Activated naive CD4-positive, alpha-beta T cell treated with anti-CD3 and anti-CD28 coated beads, Interleukin-2, amount 50 U/mL, for 24 hours (primary cell): ENCODE measurements around the gene PTPRM.

Experiments
- H3K27ac Mint-ChIP-seq: one replicate; pipeline ENCODE4 v1.8.0; 2021; ENCODE audit warnings: mild to moderate bottlenecking, mixed read lengths
- H3K27me3 Mint-ChIP-seq: one replicate; pipeline ENCODE4 v1.8.0; 2021; ENCODE audit warnings: mixed read lengths
- H3K36me3 Mint-ChIP-seq: one replicate; pipeline ENCODE4 v1.8.0; 2021; ENCODE audit warnings: mixed read lengths
- H3K4me1 Mint-ChIP-seq: one replicate; pipeline ENCODE4 v1.8.0; 2021; ENCODE audit warnings: mixed read lengths
- H3K4me3 Mint-ChIP-seq: one replicate; pipeline ENCODE4 v1.8.0; 2021; ENCODE audit warnings: mild to moderate bottlenecking, mixed read lengths
- H3K9me3 Mint-ChIP-seq: one replicate; pipeline ENCODE4 v1.8.0; 2021; ENCODE audit warnings: mixed read lengths

Gene PTPRM

DNA sequence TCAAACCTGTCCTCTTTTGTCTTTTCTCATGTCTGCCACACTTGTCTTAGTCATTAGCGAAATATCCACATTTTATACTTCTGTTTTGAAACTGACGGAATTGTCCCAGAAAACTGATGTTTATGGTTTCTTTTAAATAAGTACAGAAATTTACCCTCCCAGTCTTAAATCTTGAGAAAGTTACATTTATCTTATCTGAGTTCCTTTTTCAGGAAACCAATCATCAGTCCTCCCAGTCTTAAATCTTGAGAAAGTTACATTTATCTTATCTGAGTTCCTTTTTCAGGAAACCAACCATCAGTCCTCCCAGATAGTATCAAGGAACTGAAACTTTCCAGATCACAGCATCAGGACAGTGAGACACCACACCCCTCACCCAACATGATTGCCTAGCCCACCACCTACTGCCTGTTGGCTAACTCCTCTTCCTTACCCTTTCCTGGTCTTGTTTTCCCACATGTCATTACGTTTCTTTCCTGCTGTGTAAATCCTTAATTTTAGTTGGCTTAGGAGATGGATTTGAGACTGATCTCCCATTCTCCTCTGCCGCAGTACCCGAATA is 247.7 kb downstream of the PTPRM start:
- no peaks in the 10 kb centered on the region for H3K4me1 Mint-ChIP-seq
- no peak overlapping the region for H3K4me3 Mint-ChIP-seq
- H3K36me3 Mint-ChIP-seq = no peaks in the 10 kb centered on the region
- H3K9me3 Mint-ChIP-seq = no peaks in the 10 kb centered on the region
- H3K27ac Mint-ChIP-seq = no peak overlapping the region
- peaks cover 2% of the 10 kb centered on the region for H3K27me3 Mint-ChIP-seq

DNA sequence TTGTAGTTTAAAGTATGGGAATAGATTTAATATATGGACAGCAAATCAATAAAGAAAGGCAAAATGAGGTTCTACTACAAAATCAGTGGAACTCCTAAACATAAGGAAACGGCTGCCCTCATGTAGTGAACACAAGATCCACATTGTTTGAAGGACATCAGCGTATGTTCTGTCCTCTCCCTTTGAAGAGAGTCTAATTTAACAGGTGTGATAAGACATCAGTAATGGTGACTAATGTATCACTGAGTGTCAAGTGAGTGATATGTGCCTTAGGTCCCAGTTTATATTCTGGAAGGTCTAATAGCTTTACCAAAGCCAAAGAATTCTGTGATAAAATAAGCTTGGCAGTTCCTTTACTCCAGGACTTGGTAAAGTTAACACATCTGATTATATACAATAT is 248.7 kb downstream of the PTPRM start:
- no peak overlapping the region for H3K27ac Mint-ChIP-seq
- no peak overlapping the region for H3K4me3 Mint-ChIP-seq
- H3K4me1 Mint-ChIP-seq = no peaks in the 10 kb centered on the region
- H3K9me3 Mint-ChIP-seq = no peaks in the 10 kb centered on the region
- H3K27me3 Mint-ChIP-seq = peaks cover 3% of the 10 kb centered on the region
- H3K36me3 Mint-ChIP-seq = no peaks in the 10 kb centered on the region

DNA sequence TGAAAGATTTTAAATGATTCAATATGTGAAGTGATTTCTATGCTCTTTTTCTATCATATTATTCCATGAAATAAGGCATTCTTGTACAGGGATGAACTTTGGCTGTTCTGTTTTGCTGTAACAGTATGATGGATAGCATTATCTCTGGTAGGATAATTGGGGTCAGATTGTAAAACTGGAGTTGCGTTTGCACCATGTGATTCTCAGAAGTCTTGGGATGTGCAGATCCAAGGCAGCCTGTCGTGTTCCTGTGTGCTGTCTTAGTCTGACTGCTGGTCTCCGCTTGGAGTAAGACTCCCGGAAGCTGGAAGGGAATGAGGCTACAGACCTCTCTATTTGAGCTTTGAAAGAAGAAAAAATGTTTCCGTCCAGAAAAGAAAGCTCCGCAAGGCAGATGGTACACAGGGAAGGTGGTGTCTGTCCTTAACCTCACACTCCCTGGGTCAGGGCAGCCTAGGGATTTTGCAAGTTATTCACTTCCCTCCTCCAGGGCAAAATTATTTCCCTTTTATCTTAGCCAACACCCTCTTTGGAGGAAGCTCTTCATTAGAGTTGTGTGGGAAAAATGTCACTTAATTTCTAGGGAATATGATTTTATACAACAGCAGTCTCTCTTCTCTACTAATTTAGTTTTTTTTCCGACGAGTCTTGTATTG is 250.6 kb downstream of the PTPRM start:
- H3K27ac Mint-ChIP-seq = no peak overlapping the region
- no peaks in the 10 kb centered on the region for H3K9me3 Mint-ChIP-seq
- no peaks in the 10 kb centered on the region for H3K36me3 Mint-ChIP-seq
- no peak overlapping the region for H3K4me3 Mint-ChIP-seq
- H3K4me1 Mint-ChIP-seq = no peaks in the 10 kb centered on the region
- peaks cover 3% of the 10 kb centered on the region for H3K27me3 Mint-ChIP-seq

DNA sequence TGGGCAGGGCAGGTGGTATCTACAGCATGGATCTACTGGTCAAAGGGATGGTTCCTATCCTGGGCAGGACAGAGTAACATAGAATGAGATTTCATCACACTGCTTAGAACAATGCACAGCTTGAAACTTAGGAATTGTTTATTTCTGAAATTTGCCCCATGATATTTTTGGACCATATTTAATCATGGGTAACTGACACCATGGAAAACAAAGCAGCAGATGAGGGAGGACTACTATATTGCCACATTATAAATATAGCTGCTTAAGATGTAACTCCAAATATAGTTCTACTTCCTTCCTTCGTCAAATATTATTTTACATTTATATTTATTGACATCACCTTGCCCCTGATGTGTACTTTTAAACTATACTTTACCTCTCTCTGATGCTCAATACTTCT is 254.7 kb downstream of the PTPRM start:
- H3K9me3 Mint-ChIP-seq = no peaks in the 10 kb centered on the region

DNA sequence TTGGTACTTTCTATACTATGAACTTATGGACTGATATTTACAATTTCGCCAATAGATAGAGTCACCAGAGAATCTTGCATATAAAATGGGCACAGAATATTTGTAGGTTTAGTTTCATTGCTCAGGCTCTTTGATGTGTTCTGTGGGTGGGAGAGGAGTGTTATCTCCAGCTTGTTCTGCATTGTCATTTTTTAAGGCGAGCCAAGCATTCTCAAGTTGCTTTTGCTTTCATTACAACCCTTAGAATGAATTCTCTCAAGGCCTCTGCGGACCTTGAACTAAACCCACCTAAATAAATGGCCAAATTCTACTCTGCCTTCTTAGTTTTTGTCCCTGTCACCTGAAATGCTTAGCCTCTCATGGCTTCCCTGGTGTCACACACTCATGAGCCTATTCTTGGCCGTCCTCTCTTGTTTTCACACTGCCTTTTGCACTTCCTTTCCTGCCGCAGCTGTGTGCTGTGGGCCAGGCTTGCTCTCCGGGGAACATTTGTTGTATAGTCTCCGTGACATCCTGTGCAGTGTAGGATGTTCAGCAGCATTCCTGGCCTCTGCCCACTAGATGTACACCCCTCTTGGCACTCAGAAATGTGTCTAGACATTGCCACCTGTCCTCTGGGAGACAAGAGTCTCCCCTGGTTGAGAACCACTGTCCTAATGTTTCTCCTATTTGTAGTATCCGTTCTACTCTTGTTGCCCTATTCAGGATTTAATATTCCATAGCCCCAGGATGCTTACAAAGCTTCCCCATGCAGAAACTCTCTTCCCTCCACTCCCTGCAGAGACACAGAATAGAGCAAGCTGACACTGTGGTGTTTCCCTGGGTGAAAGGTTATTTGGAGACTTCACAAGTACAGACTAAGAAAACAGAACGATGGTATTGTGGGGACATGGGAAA is 255.6 kb downstream of the PTPRM start:
- Mint-ChIP-seq H3K4me1 (no peaks in the 10 kb centered on the region), H3K36me3 (no peaks in the 10 kb centered on the region), H3K27me3 (peaks cover 3% of the 10 kb centered on the region), H3K27ac (no peak overlapping the region), H3K4me3 (no peak overlapping the region), H3K9me3 (no peaks in the 10 kb centered on the region)

More for the DNA sequence above, 254.7 kb downstream of the PTPRM start:
- Mint-ChIP-seq H3K27ac (no peak overlapping the region), H3K36me3 (no peaks in the 10 kb centered on the region), H3K4me3 (no peak overlapping the region), H3K4me1 (no peaks in the 10 kb centered on the region), H3K27me3 (peaks cover 3% of the 10 kb centered on the region)

DNA sequence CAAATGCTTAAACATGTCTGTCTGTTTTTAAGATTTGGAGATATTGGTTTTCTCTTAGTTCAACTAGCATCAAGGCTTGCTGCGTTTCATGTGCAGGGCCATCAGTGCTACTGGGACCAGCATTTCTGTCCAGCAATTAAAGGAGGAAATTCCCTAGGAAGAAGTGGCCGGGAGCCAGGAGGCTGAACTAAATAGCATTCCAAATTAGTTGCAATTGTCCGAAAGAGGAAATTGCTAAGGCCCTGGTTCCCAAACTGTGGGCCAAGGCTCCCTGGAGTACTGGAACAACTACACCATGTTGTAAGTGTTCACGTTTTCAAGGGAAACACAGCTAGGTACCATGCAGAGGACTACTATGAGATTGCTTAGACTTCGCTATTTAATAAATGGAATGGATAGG is 257.9 kb downstream of the PTPRM start:
- peaks cover under 1% of the 10 kb centered on the region for H3K27me3 Mint-ChIP-seq
- no peak overlapping the region for H3K4me3 Mint-ChIP-seq
- no peaks in the 10 kb centered on the region for H3K4me1 Mint-ChIP-seq
- no peaks in the 10 kb centered on the region for H3K36me3 Mint-ChIP-seq
- H3K27ac Mint-ChIP-seq = no peak overlapping the region
- H3K9me3 Mint-ChIP-seq = no peaks in the 10 kb centered on the region

DNA sequence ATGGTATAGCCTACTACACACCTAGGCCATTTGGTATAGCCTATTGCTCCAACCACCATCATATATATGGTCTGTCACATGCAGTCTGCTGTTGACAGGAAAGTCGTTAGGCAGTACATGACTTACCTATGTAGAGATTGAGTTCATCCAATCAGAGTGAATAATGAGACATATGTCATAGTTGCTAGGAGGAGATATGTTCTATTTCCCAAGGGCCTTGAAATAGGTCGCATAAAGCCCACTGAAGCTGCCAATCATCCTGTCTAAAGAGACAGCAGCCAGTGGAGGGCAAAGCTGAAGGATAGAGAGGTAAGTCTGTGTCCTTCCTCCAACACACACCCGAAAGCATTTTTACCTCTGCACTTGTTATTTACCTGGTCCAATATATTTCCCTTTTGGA is 263.4 kb downstream of the PTPRM start:
- H3K4me1 Mint-ChIP-seq = no peaks in the 10 kb centered on the region
- no peaks in the 10 kb centered on the region for H3K27me3 Mint-ChIP-seq
- H3K9me3 Mint-ChIP-seq = peaks cover 9% of the 10 kb centered on the region
- no peaks in the 10 kb centered on the region for H3K36me3 Mint-ChIP-seq
- H3K27ac Mint-ChIP-seq = no peak overlapping the region
- no peak overlapping the region for H3K4me3 Mint-ChIP-seq

DNA sequence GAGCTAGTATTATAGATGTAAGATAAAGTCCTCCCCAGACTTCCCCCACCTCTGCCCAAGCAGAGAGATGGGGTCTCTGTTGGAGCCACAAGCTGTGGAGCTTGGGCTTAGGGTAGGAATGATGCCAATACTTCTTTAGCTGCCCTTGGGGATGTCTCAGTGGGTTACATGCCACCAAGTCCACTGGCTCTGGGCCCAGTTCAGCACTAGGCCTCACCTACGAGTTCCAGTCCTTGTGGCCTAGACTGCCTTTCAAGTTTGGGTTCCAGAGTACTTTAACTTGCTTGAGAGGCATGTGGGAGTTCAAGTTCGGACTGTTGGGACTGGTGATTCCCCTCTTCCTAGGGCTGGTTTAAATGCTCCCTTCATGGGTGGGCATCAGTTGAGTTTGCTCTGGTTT is 272.4 kb downstream of the PTPRM start:
- Mint-ChIP-seq H3K9me3 (peaks cover 27% of the 10 kb centered on the region), H3K27me3 (peaks cover 2% of the 10 kb centered on the region), H3K27ac (no peak overlapping the region), H3K36me3 (no peaks in the 10 kb centered on the region), H3K4me3 (no peak overlapping the region), H3K4me1 (no peaks in the 10 kb centered on the region)

DNA sequence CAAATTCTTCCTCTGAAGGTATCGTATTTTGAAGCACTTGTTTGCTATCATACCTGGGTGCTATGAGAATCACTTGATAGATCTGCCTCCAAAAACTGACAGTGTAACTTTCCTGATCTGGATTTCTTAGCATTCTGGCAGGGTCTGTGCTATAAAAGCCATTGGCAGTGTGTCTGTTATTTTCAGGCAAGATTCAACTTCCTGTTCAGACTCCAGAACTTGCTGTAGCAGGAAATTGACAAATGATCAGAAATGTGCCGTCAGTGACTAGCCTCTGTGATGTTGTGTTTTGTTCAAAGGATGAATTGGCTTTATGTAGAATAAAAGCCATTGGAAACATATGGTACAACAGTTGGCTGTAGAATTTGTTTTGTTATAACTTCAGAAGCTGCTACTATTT is 273.3 kb downstream of the PTPRM start:
- no peak overlapping the region for H3K4me3 Mint-ChIP-seq
- peaks cover 26% of the 10 kb centered on the region for H3K9me3 Mint-ChIP-seq

DNA sequence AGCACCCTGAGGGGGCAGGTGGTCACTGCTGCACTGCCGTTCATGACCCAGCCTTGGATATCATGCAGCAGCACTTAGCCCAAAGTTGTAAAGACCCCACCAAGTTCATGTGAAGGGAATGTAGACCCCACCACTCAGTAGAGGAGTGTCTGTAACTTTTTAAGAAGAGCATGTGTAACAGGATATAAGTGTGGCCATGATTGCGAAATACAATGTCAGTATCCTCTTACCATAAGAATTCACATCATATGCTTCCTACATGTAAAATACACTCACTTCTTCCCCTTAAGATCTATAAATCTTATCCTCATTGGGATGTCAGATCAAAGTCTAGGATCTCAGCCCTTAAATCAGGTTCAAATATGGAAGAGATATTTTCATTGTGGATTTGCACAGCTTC is 276.9 kb downstream of the PTPRM start:
- no peak overlapping the region for H3K27ac Mint-ChIP-seq
- no peaks in the 10 kb centered on the region for H3K36me3 Mint-ChIP-seq
- H3K4me1 Mint-ChIP-seq = no peaks in the 10 kb centered on the region
- H3K4me3 Mint-ChIP-seq = no peak overlapping the region
- peaks cover 4% of the 10 kb centered on the region for H3K27me3 Mint-ChIP-seq
- peaks cover 10% of the 10 kb centered on the region for H3K9me3 Mint-ChIP-seq

More for the DNA sequence above, 273.3 kb downstream of the PTPRM start:
- Mint-ChIP-seq H3K4me1 (no peaks in the 10 kb centered on the region), H3K27me3 (peaks cover 2% of the 10 kb centered on the region), H3K36me3 (no peaks in the 10 kb centered on the region), H3K27ac (no peak overlapping the region)

DNA sequence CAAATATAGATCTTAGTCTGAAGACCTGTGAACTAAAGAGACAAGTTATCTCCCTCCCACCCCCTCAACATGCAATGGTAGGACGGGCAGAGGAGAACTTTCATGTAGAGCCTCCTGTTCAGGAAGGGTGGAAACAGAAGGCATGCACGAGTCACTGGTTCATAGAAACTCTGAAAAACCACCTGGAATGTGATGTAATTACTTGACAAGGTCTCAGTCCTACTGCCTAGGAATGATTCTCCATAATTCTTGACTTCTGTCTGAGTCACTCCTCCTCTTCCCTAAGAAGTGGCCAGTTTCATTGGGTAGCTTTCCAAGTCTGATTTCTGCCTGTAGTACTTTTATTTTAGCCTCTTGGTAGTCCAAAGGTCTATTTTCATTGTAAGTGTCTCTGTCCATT is 277.3 kb downstream of the PTPRM start:
- Mint-ChIP-seq H3K9me3 (peaks cover 10% of the 10 kb centered on the region), H3K36me3 (no peaks in the 10 kb centered on the region), H3K4me3 (no peak overlapping the region), H3K4me1 (no peaks in the 10 kb centered on the region), H3K27me3 (peaks cover 4% of the 10 kb centered on the region), H3K27ac (no peak overlapping the region)

DNA sequence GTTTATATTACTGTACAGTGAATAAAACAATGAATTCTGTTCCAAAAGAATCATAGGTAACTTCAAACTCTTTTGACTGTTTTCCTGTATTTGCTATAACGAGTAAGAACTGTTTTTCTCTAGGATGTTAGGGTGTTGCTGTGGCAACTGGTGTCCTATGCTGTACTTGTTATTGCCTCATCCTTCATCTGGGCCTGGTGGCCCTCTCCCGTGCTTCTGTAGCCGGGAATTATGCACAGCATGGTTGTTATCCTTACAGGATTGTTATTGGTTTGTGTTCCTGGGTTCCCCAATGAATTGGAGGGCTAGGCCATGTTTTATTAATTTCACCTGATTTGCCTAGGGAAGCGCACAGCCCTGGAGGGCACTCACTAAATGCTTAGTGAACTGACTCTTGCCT is 279.2 kb downstream of the PTPRM start:
- peaks cover 4% of the 10 kb centered on the region for H3K27me3 Mint-ChIP-seq
- H3K27ac Mint-ChIP-seq = no peak overlapping the region
- peaks cover 16% of the 10 kb centered on the region for H3K9me3 Mint-ChIP-seq
- H3K36me3 Mint-ChIP-seq = no peaks in the 10 kb centered on the region
- H3K4me3 Mint-ChIP-seq = no peak overlapping the region
- no peaks in the 10 kb centered on the region for H3K4me1 Mint-ChIP-seq

DNA sequence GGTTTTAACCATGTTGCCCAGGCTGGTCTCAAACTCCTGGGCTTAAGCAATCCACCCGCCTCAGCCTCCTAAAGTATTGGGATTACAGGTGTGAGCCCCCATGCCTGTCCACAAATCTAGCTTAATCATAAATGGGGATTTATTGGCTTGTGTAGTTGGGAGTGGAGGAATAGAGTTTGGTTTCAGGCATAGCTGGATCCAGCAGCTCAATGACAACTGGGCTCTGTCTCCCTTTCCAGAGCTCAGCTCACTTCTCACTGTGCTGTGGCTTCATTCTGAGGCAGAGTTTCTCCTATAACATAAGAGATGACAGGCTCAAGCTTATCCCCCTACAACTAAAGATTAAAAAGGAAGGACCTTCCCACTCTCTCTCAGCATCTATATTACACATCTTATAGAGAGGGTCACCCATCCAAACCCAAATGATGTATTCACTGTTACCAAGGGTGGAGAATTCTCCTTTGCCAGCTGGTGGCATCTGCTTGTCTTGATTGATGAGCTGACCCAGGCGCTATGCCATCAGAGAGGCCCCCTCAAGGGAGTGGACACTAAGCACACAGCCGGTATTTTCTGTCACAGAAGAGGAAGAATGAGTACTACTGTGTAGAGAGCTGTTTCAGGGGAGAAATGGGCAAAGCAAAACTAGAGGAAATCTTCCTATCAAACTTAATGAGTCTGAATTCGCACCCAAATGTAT is 280.4 kb downstream of the PTPRM start:
- no peaks in the 10 kb centered on the region for H3K4me1 Mint-ChIP-seq
- H3K27me3 Mint-ChIP-seq = peaks cover 4% of the 10 kb centered on the region
- H3K4me3 Mint-ChIP-seq = no peak overlapping the region
- no peak overlapping the region for H3K27ac Mint-ChIP-seq
- H3K36me3 Mint-ChIP-seq = no peaks in the 10 kb centered on the region
- peaks cover 22% of the 10 kb centered on the region for H3K9me3 Mint-ChIP-seq

DNA sequence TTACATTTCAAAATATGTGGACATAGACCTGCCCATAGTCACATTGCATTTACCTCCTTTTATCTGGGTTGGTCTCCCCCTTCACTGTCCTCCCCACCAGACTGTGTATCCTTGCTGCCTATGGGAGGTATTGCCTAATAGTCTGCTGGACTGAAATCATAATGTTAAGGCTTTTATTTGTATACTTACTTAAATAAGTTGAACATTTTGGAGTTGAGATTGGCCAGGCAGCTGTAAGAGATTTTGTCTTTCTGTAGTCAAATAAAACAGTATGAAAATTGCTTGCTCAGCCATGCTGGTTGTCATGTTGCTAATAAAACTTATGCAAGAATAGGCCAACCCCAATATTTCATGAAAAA is 280.9 kb downstream of the PTPRM start:
- Mint-ChIP-seq H3K27me3 (peaks cover 4% of the 10 kb centered on the region), H3K27ac (no peak overlapping the region), H3K9me3 (peaks cover 22% of the 10 kb centered on the region), H3K4me3 (no peak overlapping the region), H3K36me3 (no peaks in the 10 kb centered on the region), H3K4me1 (no peaks in the 10 kb centered on the region)

DNA sequence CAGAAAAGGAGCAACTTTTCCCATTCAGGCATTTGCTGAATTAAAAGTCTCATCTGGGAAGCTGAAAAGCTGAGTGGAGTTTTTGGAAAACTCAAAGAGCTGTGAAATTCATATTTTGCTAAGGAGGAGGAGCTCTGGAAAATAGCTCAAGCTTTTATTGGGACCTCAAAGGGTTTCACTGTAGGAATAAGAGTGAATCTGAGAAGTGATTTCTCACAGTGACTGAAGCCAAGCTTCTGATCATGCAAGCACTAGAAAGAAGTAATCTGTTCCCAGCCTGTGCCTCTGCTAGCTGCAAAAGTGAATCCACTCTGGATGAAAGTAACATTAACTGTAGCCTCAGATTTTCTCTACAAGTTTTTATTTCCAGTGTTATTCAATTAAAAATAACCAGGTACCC is 283.3 kb downstream of the PTPRM start:
- no peak overlapping the region for H3K27ac Mint-ChIP-seq
- H3K27me3 Mint-ChIP-seq = peaks cover 2% of the 10 kb centered on the region
- H3K9me3 Mint-ChIP-seq = peaks cover 15% of the 10 kb centered on the region
- H3K4me1 Mint-ChIP-seq = no peaks in the 10 kb centered on the region
- no peak overlapping the region for H3K4me3 Mint-ChIP-seq
- no peaks in the 10 kb centered on the region for H3K36me3 Mint-ChIP-seq

DNA sequence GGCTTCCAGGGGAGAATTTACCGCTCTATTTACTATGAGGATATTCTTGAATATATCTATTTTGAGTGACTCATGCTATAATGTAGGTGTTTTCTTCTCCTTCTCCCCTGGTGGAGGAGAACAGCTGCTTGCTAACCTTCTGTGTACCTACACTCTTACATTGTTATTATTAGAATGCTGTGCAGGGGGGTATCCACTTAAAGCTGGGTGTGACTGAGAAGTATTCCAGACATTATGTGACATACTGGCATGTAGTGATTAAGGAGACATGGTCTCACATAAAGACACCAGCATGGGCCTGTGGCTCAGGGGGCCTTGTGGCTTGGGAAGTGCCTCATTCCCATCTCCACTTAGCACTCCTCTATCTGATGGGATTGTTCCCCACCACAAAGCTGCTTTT is 287.9 kb downstream of the PTPRM start:
- H3K36me3 Mint-ChIP-seq = no peaks in the 10 kb centered on the region
- no peak overlapping the region for H3K4me3 Mint-ChIP-seq
- peaks cover 15% of the 10 kb centered on the region for H3K9me3 Mint-ChIP-seq
- no peaks in the 10 kb centered on the region for H3K27me3 Mint-ChIP-seq
- no peak overlapping the region for H3K27ac Mint-ChIP-seq
- no peaks in the 10 kb centered on the region for H3K4me1 Mint-ChIP-seq
